AG09319 (cell line): ENCODE measurements around the gene PPIL1.

Source experiments
- DNase-seq: peaks from one replicate; pipeline ENCODE4 v3.0.0-alpha.2; 2010; ENCODE audit warnings: low read depth; ENCODE audit errors: extremely low read depth
- TF ChIP-seq, protein P1 (sequence below): IDR thresholded peaks from 2 replicates; pipeline ENCODE4 v1.5.1; 2011; ENCODE audit warnings: low read depth, mild to moderate bottlenecking, inconsistent platforms, low read length, moderate library complexity

The PPIL1 gene

DNA sequence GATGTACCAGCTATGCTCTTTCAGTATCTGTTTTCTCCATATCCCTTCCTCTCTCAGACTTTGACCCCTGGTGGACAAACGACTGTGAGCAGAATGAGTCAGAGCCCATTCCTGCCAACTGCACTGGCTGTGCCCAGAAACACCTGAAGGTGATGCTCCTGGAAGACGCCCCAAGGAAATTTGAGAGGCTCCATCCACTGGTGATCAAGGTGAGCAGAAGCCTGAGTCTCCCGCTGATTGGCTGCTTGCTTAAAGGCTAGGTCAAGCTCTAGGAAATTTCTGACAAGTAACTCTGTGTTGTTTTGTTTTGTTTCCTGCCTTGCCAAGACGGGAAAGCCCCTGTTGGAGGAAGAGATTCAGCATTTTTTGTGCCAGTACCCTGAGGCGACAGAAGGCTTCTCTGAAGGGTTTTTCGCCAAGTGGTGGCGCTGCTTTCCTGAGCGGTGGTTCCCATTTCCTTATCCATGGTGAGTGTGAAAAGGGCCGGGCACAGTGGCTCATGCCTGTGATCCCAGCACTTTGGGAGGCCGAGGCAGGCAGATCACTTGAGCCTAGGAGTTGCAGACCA lies 39.7 kb upstream of the PPIL1 start:
- no peak for DNase-seq
- TF ChIP-seq, protein P1, sequence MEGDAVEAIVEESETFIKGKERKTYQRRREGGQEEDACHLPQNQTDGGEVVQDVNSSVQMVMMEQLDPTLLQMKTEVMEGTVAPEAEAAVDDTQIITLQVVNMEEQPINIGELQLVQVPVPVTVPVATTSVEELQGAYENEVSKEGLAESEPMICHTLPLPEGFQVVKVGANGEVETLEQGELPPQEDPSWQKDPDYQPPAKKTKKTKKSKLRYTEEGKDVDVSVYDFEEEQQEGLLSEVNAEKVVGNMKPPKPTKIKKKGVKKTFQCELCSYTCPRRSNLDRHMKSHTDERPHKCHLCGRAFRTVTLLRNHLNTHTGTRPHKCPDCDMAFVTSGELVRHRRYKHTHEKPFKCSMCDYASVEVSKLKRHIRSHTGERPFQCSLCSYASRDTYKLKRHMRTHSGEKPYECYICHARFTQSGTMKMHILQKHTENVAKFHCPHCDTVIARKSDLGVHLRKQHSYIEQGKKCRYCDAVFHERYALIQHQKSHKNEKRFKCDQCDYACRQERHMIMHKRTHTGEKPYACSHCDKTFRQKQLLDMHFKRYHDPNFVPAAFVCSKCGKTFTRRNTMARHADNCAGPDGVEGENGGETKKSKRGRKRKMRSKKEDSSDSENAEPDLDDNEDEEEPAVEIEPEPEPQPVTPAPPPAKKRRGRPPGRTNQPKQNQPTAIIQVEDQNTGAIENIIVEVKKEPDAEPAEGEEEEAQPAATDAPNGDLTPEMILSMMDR = peak; percentile 25

DNA sequence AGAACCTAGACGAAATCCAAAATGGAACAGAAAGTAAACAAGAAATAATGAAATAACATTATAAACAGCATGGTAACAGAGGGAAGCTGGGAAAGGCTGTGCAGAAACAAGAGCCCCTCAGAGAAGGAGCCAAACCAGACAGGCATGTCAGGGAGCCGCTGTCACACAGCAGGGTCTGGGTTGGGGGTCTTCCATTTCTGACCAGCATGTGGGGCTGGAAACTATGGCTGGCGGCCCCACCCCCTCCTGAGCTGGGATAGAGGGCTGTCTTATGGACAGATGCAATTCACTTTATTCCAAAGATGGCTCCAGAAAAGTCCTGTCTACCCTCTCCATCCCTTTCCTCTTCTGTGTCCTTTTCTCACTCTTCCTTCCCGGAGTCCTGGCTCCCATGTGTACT lies 38.5 kb upstream of the PPIL1 start:
- DNase-seq = no peak
- TF ChIP-seq, protein P1 = no peak

DNA sequence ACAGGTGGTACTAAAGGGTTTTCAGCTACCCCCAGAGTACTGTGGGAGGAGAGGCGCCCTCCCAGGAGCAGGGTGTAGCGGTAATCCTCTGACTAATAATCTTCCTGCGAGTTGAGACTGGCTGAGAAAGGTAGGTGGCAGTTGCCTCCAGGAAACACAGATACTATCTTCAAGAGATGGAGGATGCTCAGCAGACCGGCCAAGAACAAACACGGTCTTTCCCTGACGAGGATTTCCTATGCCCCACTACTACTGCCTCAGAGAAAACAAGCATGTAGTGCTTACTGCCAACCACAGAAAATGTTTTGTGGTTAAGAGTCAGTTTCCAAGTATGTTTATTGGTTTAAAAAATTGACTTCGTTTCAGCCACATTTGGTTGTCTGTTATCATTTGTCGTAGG lies 38.0 kb upstream of the PPIL1 start:
- DNase-seq = peak; percentile 79
- TF ChIP-seq, protein P1 = no peak

DNA sequence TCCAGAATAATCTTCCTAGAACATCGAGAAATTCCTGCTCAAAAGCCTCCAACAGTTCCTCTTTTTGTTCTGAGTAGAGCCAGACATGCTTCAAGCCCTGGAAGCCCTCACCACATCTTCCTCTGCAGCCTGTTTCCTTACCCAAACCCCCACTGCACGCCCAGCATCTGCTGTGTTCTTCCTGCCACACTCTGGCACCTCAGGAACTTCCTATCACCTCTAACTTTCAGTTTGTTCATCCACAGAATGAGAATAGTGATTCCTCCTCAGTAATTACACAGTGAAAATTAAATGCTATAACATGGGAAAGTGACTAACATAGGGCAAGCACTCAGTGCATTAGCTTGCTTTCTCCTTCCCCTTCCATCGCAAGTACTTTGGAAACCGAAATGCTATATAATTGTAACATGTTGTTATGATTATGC lies 37.4 kb upstream of the PPIL1 start:
- no peak for DNase-seq
- TF ChIP-seq, protein P1 = no peak

DNA sequence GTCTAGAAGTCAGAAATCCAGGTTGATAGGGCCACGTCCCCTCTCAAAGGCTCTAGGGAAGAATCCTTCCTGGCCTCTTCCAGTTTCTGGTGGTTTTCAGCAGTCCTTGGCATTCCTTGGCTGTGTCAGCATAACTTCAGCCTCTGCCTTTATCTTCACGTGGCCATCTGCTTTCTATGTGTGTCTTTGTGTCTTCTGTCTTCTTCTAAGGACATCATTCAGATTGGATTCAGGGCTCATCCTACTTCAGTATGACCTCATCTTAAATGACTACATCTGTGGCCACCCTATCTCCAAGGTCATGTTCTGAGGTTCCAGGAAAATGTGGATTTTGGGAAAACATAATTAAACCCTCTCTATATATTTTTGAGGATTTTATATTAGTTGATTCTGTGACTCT lies 34.1 kb upstream of the PPIL1 start:
- TF ChIP-seq, protein P1 = no peak
- no peak for DNase-seq

DNA sequence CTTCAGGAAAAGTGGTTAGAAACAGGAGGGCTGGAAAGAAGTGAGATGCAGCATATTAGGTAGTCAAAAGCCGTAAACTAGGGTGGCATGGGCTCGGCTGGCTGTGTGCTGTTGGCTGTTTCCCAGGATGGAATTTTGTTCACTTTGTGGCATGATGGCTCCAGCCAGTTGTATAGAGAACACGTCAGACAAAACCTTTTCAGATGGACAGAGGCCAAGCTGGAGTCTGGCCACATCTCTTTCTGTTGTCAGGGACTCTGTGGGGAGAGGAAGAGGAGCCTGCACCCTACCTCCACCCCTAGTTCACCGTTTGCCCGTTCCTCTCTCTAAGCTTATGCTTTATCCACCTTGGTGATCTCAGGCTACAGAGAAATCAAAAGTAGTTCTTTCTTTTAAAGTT lies 33.2 kb upstream of the PPIL1 start:
- TF ChIP-seq, protein P1 = no peak
- no peak for DNase-seq

DNA sequence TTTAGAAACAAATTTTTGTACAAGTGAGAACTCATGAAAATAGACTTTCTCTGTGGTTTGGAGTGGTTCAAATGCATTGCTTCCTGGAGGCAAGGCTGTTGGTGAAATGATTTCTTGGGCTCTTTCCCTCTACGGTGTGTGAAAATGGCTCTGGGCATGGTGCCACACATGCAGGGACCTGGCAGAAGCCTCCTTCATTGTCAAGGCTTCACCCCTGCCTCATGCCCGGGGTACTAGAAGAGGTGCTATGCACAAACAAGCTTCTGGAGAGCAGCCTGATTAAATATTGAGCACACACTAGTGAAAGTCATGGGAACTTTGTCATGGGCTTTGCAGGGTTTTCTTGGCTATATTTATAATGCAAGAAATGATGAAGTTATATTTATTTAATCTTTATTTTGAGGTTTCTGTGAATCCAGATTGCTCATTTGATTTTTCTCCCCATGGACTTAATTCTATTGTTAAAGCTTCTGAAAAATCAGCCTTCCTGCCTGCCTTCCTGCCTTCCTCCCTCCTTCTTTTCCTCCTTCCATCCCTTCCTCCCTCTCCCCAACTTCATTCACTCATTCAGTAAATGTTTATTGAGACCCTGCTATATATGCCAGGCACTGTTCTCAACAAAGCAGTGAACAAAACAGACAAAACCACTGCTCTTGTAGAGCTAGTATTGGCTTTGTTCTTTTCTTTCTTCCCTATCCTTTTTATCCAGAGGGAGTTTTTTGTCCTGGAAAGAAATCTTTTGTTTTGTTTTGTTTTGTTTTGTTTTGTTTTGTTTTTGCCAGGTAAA lies 32.1 kb upstream of the PPIL1 start:
- TF ChIP-seq, protein P1 = no peak
- DNase-seq = no peak
